DMS 273 (cell line): ENCODE measurements around the gene MAGI2.

Experiments used
- DNase-seq: peaks from one replicate; lab custom pipeline; 2025; ENCODE audit not compliant: unreplicated experiment; lab: John Stamatoyannopoulos, UW

Gene MAGI2

GRCh38 chr7:78835897-78836296 lies 617.6 kb downstream of the MAGI2 start:
- DNase-seq, result no peak

GRCh38 chr7:78828317-78828716 lies 625.1 kb downstream of the MAGI2 start:
- no peak for DNase-seq

GRCh38 chr7:78803501-78804127 lies 649.9 kb downstream of the MAGI2 start:
- no peak for DNase-seq

GRCh38 chr7:78794101-78794500 lies 659.4 kb downstream of the MAGI2 start:
- DNase-seq, result no peak

GRCh38 chr7:78792624-78793023 lies 660.8 kb downstream of the MAGI2 start:
- no peak for DNase-seq

- DNase-seq, result no peak
These were observed 661.5 kb downstream of the MAGI2 start for GRCh38 chr7:78792006-78792405.

- no peak for DNase-seq
These were observed 665.0 kb downstream of the MAGI2 start for GRCh38 chr7:78788464-78788863.

- DNase-seq, result no peak
These were observed 665.6 kb downstream of the MAGI2 start for GRCh38 chr7:78787854-78788253.

GRCh38 chr7:78786055-78786454 lies 667.4 kb downstream of the MAGI2 start:
- DNase-seq, result no peak

- DNase-seq, result no peak
These were observed 670.1 kb downstream of the MAGI2 start for GRCh38 chr7:78783179-78783962.

- DNase-seq, result no peak
These were observed 672.9 kb downstream of the MAGI2 start for GRCh38 chr7:78780560-78780959.

- DNase-seq, result peak; percentile 39
These were observed 673.7 kb downstream of the MAGI2 start for GRCh38 chr7:78779788-78780187.

GRCh38 chr7:78777829-78778228 lies 675.6 kb downstream of the MAGI2 start:
- no peak for DNase-seq

- peak; percentile 94 for DNase-seq
These were observed 682.8 kb downstream of the MAGI2 start for GRCh38 chr7:78770422-78771410.

- peak; percentile 50 for DNase-seq
These were observed 683.9 kb downstream of the MAGI2 start for GRCh38 chr7:78769481-78770101.

- peak; percentile 52 for DNase-seq
These were observed 684.6 kb downstream of the MAGI2 start for GRCh38 chr7:78768859-78769258.

- peak; percentile 25 for DNase-seq
These were observed 687.3 kb downstream of the MAGI2 start for GRCh38 chr7:78765943-78766729.

- DNase-seq, result no peak
These were observed 688.9 kb downstream of the MAGI2 start for GRCh38 chr7:78764571-78764970.

- no peak for DNase-seq
These were observed 690.8 kb downstream of the MAGI2 start for GRCh38 chr7:78762625-78763024.
